H9 (cell line): ENCODE measurements around the gene ZNF358. TPM values are rescaled to one million over a fixed set of nuclear protein-coding genes. Genes with fewer than 3 reads are reported as not detected.

ENCODE experiments used
- DNase-seq: peaks from one replicate; pipeline ENCODE4 v3.0.0-alpha.2; 2017
- H2AFZ ChIP-seq: one replicate; pipeline ENCODE4 v1.6.1; 2013; ENCODE audit warnings: mild to moderate bottlenecking, low read length, control low read depth, moderate library complexity
- H2AK5ac ChIP-seq: 2 replicates; pipeline ENCODE4 v1.6.1; 2013; ENCODE audit warnings: low read length, control low read depth, mixed read lengths; ENCODE audit not compliant: insufficient read length
- H2BK120ac ChIP-seq: one replicate; pipeline ENCODE4 v1.6.1; 2013; ENCODE audit warnings: low read depth, mild to moderate bottlenecking, low read length, control low read depth, inconsistent platforms; ENCODE audit not compliant: poor library complexity, severe bottlenecking
- H2BK12ac ChIP-seq: 2 replicates; pipeline ENCODE4 v1.6.1; 2013; ENCODE audit warnings: low read length, control low read depth, mixed read lengths, low read depth; ENCODE audit not compliant: insufficient read length
- H2BK15ac ChIP-seq: 2 replicates; pipeline ENCODE4 v1.6.1; 2013; ENCODE audit warnings: low read depth, low read length, control low read depth
- H2BK20ac ChIP-seq: one replicate; pipeline ENCODE4 v1.6.1; 2013; ENCODE audit warnings: low read depth, mild to moderate bottlenecking, low read length, control low read depth, inconsistent platforms; ENCODE audit not compliant: poor library complexity, severe bottlenecking
- H2BK5ac ChIP-seq: 2 replicates; pipeline ENCODE4 v1.6.1; 2013; ENCODE audit warnings: low read length, control low read depth, mixed read lengths; ENCODE audit not compliant: insufficient read length
- H3K14ac ChIP-seq: 2 replicates; pipeline ENCODE4 v1.6.1; 2013; ENCODE audit warnings: low read length, control low read depth; ENCODE audit not compliant: insufficient read depth
- H3K18ac ChIP-seq: 2 replicates; pipeline ENCODE4 v1.6.1; 2013; ENCODE audit warnings: low read depth, mild to moderate bottlenecking, mixed read lengths, low read length, control low read depth; ENCODE audit not compliant: insufficient read length
- H3K23ac ChIP-seq: 2 replicates; pipeline ENCODE4 v1.6.1; 2013; ENCODE audit warnings: low read length, control low read depth, mixed read lengths, low read depth; ENCODE audit not compliant: insufficient read length
- H3K23me2 ChIP-seq: 2 replicates; pipeline ENCODE4 v1.6.1; 2013; ENCODE audit warnings: low read depth, mild to moderate bottlenecking, mixed read lengths, low read length, control low read depth; ENCODE audit not compliant: insufficient read length, poor library complexity, severe bottlenecking
- H3K27ac ChIP-seq: 2 replicates; pipeline ENCODE4 v1.5.1; 2013; ENCODE audit warnings: low read length, control low read depth, mixed read lengths, low read depth; ENCODE audit not compliant: insufficient read length
- H3K27me3 ChIP-seq: 2 replicates; pipeline ENCODE4 v1.6.1; 2013; ENCODE audit warnings: low read length, control low read depth, inconsistent platforms; ENCODE audit not compliant: insufficient read depth
- H3K4ac ChIP-seq: 2 replicates; pipeline ENCODE4 v1.6.1; 2013; ENCODE audit warnings: low read depth, mild to moderate bottlenecking, control low read depth, inconsistent platforms, low read length, moderate library complexity
- H3K4me1 ChIP-seq: 2 replicates; pipeline ENCODE4 v1.6.1; 2013; ENCODE audit warnings: low read length, control low read depth, inconsistent platforms; ENCODE audit not compliant: insufficient read depth
- H3K4me2 ChIP-seq: 2 replicates; pipeline ENCODE4 v1.6.1; 2013; ENCODE audit warnings: low read length, control low read depth, mixed read lengths; ENCODE audit not compliant: insufficient read length, insufficient read depth
- H3K56ac ChIP-seq: 2 replicates; pipeline ENCODE4 v1.6.1; 2013; ENCODE audit warnings: low read depth, mild to moderate bottlenecking, mixed read lengths, low read length, control low read depth; ENCODE audit not compliant: insufficient read length
- H3K79me1 ChIP-seq: 2 replicates; pipeline ENCODE4 v1.6.1; 2013; ENCODE audit warnings: low read depth, mild to moderate bottlenecking, moderate library complexity, low read length, control low read depth, inconsistent platforms; ENCODE audit not compliant: insufficient read depth, poor library complexity, severe bottlenecking
- H3K79me2 ChIP-seq: 2 replicates; pipeline ENCODE4 v1.6.1; 2013; ENCODE audit warnings: low read length, control low read depth, inconsistent platforms; ENCODE audit not compliant: insufficient read depth
- H3K9ac ChIP-seq: 2 replicates; pipeline ENCODE4 v1.6.1; 2013; ENCODE audit warnings: low read length, control low read depth, mixed read lengths; ENCODE audit not compliant: insufficient read length; ENCODE audit errors: extremely low read depth
- H3K9me3 ChIP-seq: one replicate; pipeline ENCODE4 v1.6.1; 2013; ENCODE audit warnings: low read depth, low read length, inconsistent platforms; ENCODE audit not compliant: control insufficient read depth
- H3T11ph ChIP-seq: one replicate; pipeline ENCODE4 v1.6.1; 2013; ENCODE audit warnings: mild to moderate bottlenecking, low read length, control low read depth, inconsistent platforms
- H4K20me1 ChIP-seq: one replicate; pipeline ENCODE4 v1.6.1; 2013; ENCODE audit not compliant: control insufficient read depth, insufficient read length, insufficient read depth
- H4K5ac ChIP-seq: 2 replicates; pipeline ENCODE4 v1.6.1; 2013; ENCODE audit warnings: low read depth, mild to moderate bottlenecking, mixed read lengths, low read length, control low read depth; ENCODE audit not compliant: insufficient read length
- H4K8ac ChIP-seq: replicated peaks from 2 replicates; pipeline ENCODE4 v1.6.1; 2013; ENCODE audit warnings: low read length, control low read depth, mixed read lengths, low read depth; ENCODE audit not compliant: insufficient read length
- H4K91ac ChIP-seq: 2 replicates; pipeline ENCODE4 v1.6.1; 2013; ENCODE audit warnings: low read depth, mild to moderate bottlenecking, moderate library complexity, mixed read lengths, low read length, control low read depth; ENCODE audit not compliant: insufficient read length
- H3K27ac Mint-ChIP-seq, 3 experiments: 2 replicates in 2 of 3; 3 replicates in 1 of 3; pipeline ENCODE4 v1.8.0; 2020 to 2021; ENCODE audit warnings: mixed read lengths in 3 of 3, mild to moderate bottlenecking in 1 of 3, moderate library complexity in 1 of 3
- H3K27me3 Mint-ChIP-seq: 2 replicates; pipeline ENCODE4 v1.8.0; 2021; ENCODE audit warnings: low read depth, mild to moderate bottlenecking, moderate library complexity, mixed read lengths
- H3K36me3 Mint-ChIP-seq, 3 experiments: 2 replicates in 2 of 3; 3 replicates in 1 of 3; pipeline ENCODE4 v1.8.0; 2020 to 2021; ENCODE audit warnings: low read depth in 3 of 3, mixed read lengths in 3 of 3; ENCODE audit not compliant: insufficient read depth in 1 of 3
- H3K4me1 Mint-ChIP-seq, 2 experiments: 2 replicates each; pipeline ENCODE4 v1.8.0; 2020; ENCODE audit warnings: mixed read lengths in 2 of 2
- H3K4me3 Mint-ChIP-seq, 2 experiments: 2 replicates in 1 of 2; 3 replicates in 1 of 2; pipeline ENCODE4 v1.8.0; 2020 to 2021; ENCODE audit warnings: mild to moderate bottlenecking in 2 of 2, mixed read lengths in 2 of 2, moderate library complexity in 1 of 2
- H3K9me3 Mint-ChIP-seq, 2 experiments: 2 replicates in 1 of 2; 3 replicates in 1 of 2; pipeline ENCODE4 v1.8.0; 2020; ENCODE audit warnings: mild to moderate bottlenecking in 2 of 2, mixed read lengths in 2 of 2, moderate library complexity in 1 of 2
- WGBS: extraction: QIAGEN DNeasy Blood & Tissue Kit; methylation state at CpG from one replicate; pipeline ENCODE4 v1.1.7; 2013; ENCODE audit warnings: missing lambda C conversion rate, low lambda C conversion rate, mixed read lengths; ENCODE audit not compliant: insufficient read length; ENCODE audit errors: extremely low coverage; 5-methylcytosine and 5-hydroxymethylcytosine counted together
- total RNA-seq: library from RNA; stranded (reverse); gene quantifications from 2 replicates; pipeline ENCODE4 v1.2.1, GENCODE V29; 2021
- TF ChIP-seq, protein P1 (sequence below): fragments of 200-600 bp; sonication (generic); conservative IDR thresholded peaks from 3 replicates; pipeline ENCODE4 v1.8.0; 2021; ENCODE audit warnings: antibody characterized with exemption, mild to moderate bottlenecking

The ZNF358 gene
- total RNA-seq, 1 experiment from 2014 or later = 40.5 TPM

DNA sequence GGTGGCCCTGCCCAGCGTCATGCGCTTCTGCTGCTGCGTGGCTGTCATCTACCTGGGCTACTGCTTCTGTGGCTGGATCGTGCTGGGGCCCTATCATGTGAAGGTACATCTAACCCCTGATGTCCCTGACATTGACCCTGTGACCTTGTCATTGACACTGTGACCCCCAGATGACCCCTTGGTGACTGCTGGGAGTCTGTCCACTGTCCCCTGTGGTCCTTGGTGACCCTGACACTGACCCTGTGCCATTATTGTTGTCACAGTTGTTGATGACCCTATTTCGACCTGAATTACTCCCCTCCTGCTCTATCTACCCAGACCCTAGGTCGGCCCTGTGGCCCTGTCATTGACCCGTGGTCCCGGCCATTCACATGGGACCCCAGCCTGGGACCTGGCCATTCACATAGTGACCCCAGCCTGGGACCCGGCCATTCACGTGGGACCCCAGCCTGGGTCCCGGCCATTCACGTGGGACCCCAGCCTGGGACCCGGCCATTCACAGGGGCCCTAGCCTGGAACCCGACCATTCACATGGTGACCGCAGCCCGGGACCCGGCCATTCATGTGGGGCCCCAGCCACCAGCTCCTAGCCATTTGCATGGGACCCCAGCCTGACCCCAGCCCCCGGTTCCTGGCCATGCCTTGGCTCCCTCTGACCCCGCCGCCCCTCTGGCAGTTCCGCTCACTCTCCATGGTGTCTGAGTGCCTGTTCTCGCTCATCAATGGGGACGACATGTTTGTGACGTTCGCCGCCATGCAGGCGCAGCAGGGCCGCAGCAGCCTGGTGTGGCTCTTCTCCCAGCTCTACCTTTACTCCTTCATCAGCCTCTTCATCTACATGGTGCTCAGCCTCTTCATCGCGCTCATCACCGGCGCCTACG, 13.9 kb downstream of the ZNF358 start:
- Mint-ChIP-seq H3K36me3 (peaks cover 4 to 25% (median 24%) of the 10 kb centered on the region in 3 experiments; a peak in 6 of 7 replicates), H3K9me3 (no peaks in the 10 kb centered on the region), H3K4me1 (peaks cover 0 to 2% of the 10 kb centered on the region in 2 experiments; a peak in 1 of 4 replicates), H3K27ac (no peak overlapping the region), H3K27me3 (no peaks in the 10 kb centered on the region), H3K4me3 (no peak overlapping the region; a peak in 1 of 5 replicates)
- H2BK15ac ChIP-seq = no peak overlapping the region
- no peaks in the 10 kb centered on the region for H3K27me3 ChIP-seq
- H2AK5ac ChIP-seq = no peak overlapping the region
- TF ChIP-seq, protein P1, sequence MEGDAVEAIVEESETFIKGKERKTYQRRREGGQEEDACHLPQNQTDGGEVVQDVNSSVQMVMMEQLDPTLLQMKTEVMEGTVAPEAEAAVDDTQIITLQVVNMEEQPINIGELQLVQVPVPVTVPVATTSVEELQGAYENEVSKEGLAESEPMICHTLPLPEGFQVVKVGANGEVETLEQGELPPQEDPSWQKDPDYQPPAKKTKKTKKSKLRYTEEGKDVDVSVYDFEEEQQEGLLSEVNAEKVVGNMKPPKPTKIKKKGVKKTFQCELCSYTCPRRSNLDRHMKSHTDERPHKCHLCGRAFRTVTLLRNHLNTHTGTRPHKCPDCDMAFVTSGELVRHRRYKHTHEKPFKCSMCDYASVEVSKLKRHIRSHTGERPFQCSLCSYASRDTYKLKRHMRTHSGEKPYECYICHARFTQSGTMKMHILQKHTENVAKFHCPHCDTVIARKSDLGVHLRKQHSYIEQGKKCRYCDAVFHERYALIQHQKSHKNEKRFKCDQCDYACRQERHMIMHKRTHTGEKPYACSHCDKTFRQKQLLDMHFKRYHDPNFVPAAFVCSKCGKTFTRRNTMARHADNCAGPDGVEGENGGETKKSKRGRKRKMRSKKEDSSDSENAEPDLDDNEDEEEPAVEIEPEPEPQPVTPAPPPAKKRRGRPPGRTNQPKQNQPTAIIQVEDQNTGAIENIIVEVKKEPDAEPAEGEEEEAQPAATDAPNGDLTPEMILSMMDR = no peak
- no peak overlapping the region for H2BK20ac ChIP-seq
- peaks cover 6% of the 10 kb centered on the region for H3K23me2 ChIP-seq
- H4K20me1 ChIP-seq = no peaks in the 10 kb centered on the region
- H4K91ac ChIP-seq = no peak overlapping the region
- H2BK120ac ChIP-seq = no peak overlapping the region
- no peak overlapping the region for H3K23ac ChIP-seq
- H3K9ac ChIP-seq = no peak overlapping the region
- H3K27ac ChIP-seq = no peak overlapping the region
- peaks cover 2% of the 10 kb centered on the region; the same call in 1 of the 2 replicates for H3K4me1 ChIP-seq
- no peak overlapping the region for H3K4me2 ChIP-seq
- H4K8ac ChIP-seq = no peak overlapping the region
- H4K5ac ChIP-seq = no peak overlapping the region
- no peak overlapping the region for H3K4ac ChIP-seq
- no peaks in the 10 kb centered on the region for H3K79me2 ChIP-seq
- H2BK12ac ChIP-seq = no peak overlapping the region
- no peak overlapping the region for H2AFZ ChIP-seq
- H2BK5ac ChIP-seq = no peak overlapping the region
- WGBS = no CpG with 5 or more reads among the region's 33 CpGs
- no peak overlapping the region for H3K18ac ChIP-seq
- no peaks in the 10 kb centered on the region for H3K9me3 ChIP-seq
- H3T11ph ChIP-seq = no peak overlapping the region
- H3K79me1 ChIP-seq = no peaks in the 10 kb centered on the region
- H3K14ac ChIP-seq = no peak overlapping the region
- no peak for DNase-seq
- H3K56ac ChIP-seq = no peak overlapping the region
